T-helper 1 cell (primary cell): ENCODE data around the gene WDR20.

Experiments
- DNase-seq, 5 donors: peaks; one replicate each; pipeline ENCODE4 v3.0.0-alpha.2; 2012 to 2020

The WDR20 gene

GRCh38 chr14:102219316-102219715, 79.6 kb downstream of the WDR20 start:
- no peak for DNase-seq

GRCh38 chr14:102220031-102220430, 80.3 kb downstream of the WDR20 start:
- no peak for DNase-seq

- peak in 1 of 5 donors; percentile 11 for DNase-seq
These were observed 81.3 kb downstream of the WDR20 start for GRCh38 chr14:102221026-102221425.

- no peak for DNase-seq
These were observed 82.4 kb downstream of the WDR20 start for GRCh38 chr14:102222009-102222575.

GRCh38 chr14:102222751-102223150, 83.1 kb downstream of the WDR20 start:
- DNase-seq: no peak

- DNase-seq: no peak
These were observed 84.0 kb downstream of the WDR20 start for GRCh38 chr14:102223682-102224081.

- no peak for DNase-seq
These were observed 85.7 kb downstream of the WDR20 start for GRCh38 chr14:102225386-102225785.

GRCh38 chr14:102225936-102226335, 86.2 kb downstream of the WDR20 start:
- no peak for DNase-seq

- DNase-seq: no peak
These were observed 86.8 kb downstream of the WDR20 start for GRCh38 chr14:102226356-102227125.

- no peak for DNase-seq
These were observed 87.7 kb downstream of the WDR20 start for GRCh38 chr14:102227184-102227964.

- DNase-seq: no peak
These were observed 89.5 kb downstream of the WDR20 start for GRCh38 chr14:102229071-102229738.

GRCh38 chr14:102229739-102230092, 90.0 kb downstream of the WDR20 start:
- no peak for DNase-seq

- no peak for DNase-seq
These were observed 90.9 kb downstream of the WDR20 start for GRCh38 chr14:102230481-102231210.

GRCh38 chr14:102231476-102232347, 92.0 kb downstream of the WDR20 start:
- no peak for DNase-seq

- DNase-seq: no peak
These were observed 92.6 kb downstream of the WDR20 start for GRCh38 chr14:102232348-102232625.

GRCh38 chr14:102233081-102233480, 93.4 kb downstream of the WDR20 start:
- DNase-seq: no peak

GRCh38 chr14:102234331-102235264, 94.9 kb downstream of the WDR20 start:
- no peak for DNase-seq

GRCh38 chr14:102235275-102235897, 95.7 kb downstream of the WDR20 start:
- peak; percentile 39 to 68 (median 57) for DNase-seq

GRCh38 chr14:102236026-102236425, 96.3 kb downstream of the WDR20 start:
- DNase-seq: no peak

GRCh38 chr14:102238131-102238530, 98.4 kb downstream of the WDR20 start:
- no peak for DNase-seq
